Heart left ventricle (tissue), 16 donors: Measurements from ENCODE around the gene CLEC16A. TPM values are rescaled to one million over a fixed set of nuclear protein-coding genes. Genes with fewer than 3 reads are reported as not detected.

ENCODE experiments used
- ATAC-seq, 4 donors: fragments of 200-7000 bp; cut with Tn5 transposase; one replicate each; pipeline ENCODE4 v1.9.1; 2020 to 2022; ENCODE audit warnings: moderate library complexity in 4 of 4, mild to moderate bottlenecking in 3 of 4, moderate number of reproducible peaks in 1 of 4
- DNase-seq, 5 donors: peaks; one replicate each; pipeline ENCODE4 v3.0.0-alpha.2; 2020
- H3K27ac ChIP-seq, 12 donors: fragments of 200-600 bp; sonication (generic) in 4 of 12; one replicate each; pipeline versions ENCODE4 v1.5.0 to v1.8.0; 2016 to 2022; ENCODE audit warnings: mild to moderate bottlenecking in 2 of 12
- H3K27me3 ChIP-seq, 9 donors: fragments of 200-600 bp; sonication (generic) in 2 of 9; one replicate each; pipeline versions ENCODE4 v1.5.1 to v1.8.0; 2016 to 2022; ENCODE audit warnings: mild to moderate bottlenecking in 3 of 9
- H3K36me3 ChIP-seq, 9 donors: fragments of 200-600 bp; sonication (generic) in 2 of 9; one replicate each; pipeline versions ENCODE4 v1.5.0 to v1.8.0; 2018 to 2022; ENCODE audit warnings: mild to moderate bottlenecking in 2 of 9
- H3K4me1 ChIP-seq, 12 donors: fragments of 200-600 bp; sonication (generic) in 4 of 12; one replicate each; pipeline versions ENCODE4 v1.5.0 to v1.8.0; 2016 to 2022; ENCODE audit warnings: mild to moderate bottlenecking in 3 of 12
- H3K4me3 ChIP-seq, 12 donors: fragments of 200-600 bp; sonication (generic) in 4 of 12; one replicate each; pipeline versions ENCODE4 v1.5.0 to v1.8.0; 2017 to 2022; ENCODE audit warnings: mild to moderate bottlenecking in 9 of 12, moderate library complexity in 4 of 12
- H3K9me3 ChIP-seq, 12 donors: fragments of 200-600 bp; sonication (generic) in 4 of 12; one replicate each; pipeline versions ENCODE4 v1.5.0 to v1.8.0; 2016 to 2022; ENCODE audit warnings: mild to moderate bottlenecking in 1 of 12
- CTCF ChIP-seq, 12 donors: fragments of 200-600 bp; sonication (generic) in 4 of 12; IDR thresholded peaks; one replicate each; pipeline versions ENCODE4 v1.5.0 to v1.8.0; 2018 to 2022; ENCODE audit warnings: antibody characterized with exemption in 12 of 12, mild to moderate bottlenecking in 5 of 12
- POLR2A ChIP-seq, 2 donors: fragments of 450-650 bp; IDR thresholded peaks; one replicate each; pipeline ENCODE4 v1.6.1; 2017; ENCODE audit warnings: antibody characterized with exemption in 2 of 2, mild to moderate bottlenecking in 2 of 2, moderate library complexity in 2 of 2
- WGBS, 4 donors: extraction: QIAGEN DNeasy Blood & Tissue Kit in 2 of 4; methylation state at CpG; one replicate each; pipeline versions ENCODE4 v1.1.5 to v1.1.7; 2013 to 2018; 5-methylcytosine and 5-hydroxymethylcytosine counted together
- intact Hi-C, 10 donors: fragments of 100-400 bp; cut with DNase I; formaldehyde crosslinking; loops; one replicate each; pipeline versions ENCODE4 v1.11.1 to v1.14.2; 2022
- polyA plus RNA-seq, 2 donors: library from polyadenylated mRNA; stranded (reverse); fragments of 200-250 nt; gene quantifications; one replicate each; pipeline ENCODE4 v1.2.3, GENCODE V29; 2013
- total RNA-seq, 9 donors: library from RNA; depleted of rRNA in 2 of 9; stranded (reverse); fragments of >200 nt in 2 of 9; fragmentation: NEBNext Ultra II Directional in 3 of 9; extraction: Animal tissue kit (Norgen Biotek cat#: 25700) in 3 of 9; gene quantifications; one replicate each; pipeline versions ENCODE4 v1.1.0 to v1.2.4, GENCODE V29; 2016 to 2023
- donor health status: ischemic (EF 13 %, LVEDD 7.1; RV severe dilation, severe dysfunction).
- donor health status: healthy with polysubstance abuse.
- donor health status: DM: no; HTN: yes; CAD: no.
- donor health status: DM: no; HTN: no; CAD: no.
- donor health status: ischemic (EF 25% LVEDD 6.9; RV normal size, moderate dysfunction).
- donor health status: ischemic (EF 25% LVEDD 5.7; RV mildly dilated, moderate dysfunction).
- donor health status: healthy.
- donor health status: DM: yes; HTN: yes; CAD: no.
- donor health status: ischemic (EF 35%, LVEDD 5.7; RV mildly dilated, moderate dysfunction).
- donor health status: nonischemic (EF 11% LVEDD 7.7; RV severe dilation, severe dysfunction).
- donor health status: DM: yes; HTN: yes; CAD: no.
- donor health status: PGD.
- donor health status: ischemic (EF 29% LVEDD 5.4; RV normal size, mild dysfunction).
- donor health status: nonischemic (EF 23%, LVEDD 6.1; RV moderate dilation, normal function).

Gene CLEC16A
- total and polyA plus RNA-seq, 11 donors: 13.8 to 41.1 (median 23.7) TPM

DNA sequence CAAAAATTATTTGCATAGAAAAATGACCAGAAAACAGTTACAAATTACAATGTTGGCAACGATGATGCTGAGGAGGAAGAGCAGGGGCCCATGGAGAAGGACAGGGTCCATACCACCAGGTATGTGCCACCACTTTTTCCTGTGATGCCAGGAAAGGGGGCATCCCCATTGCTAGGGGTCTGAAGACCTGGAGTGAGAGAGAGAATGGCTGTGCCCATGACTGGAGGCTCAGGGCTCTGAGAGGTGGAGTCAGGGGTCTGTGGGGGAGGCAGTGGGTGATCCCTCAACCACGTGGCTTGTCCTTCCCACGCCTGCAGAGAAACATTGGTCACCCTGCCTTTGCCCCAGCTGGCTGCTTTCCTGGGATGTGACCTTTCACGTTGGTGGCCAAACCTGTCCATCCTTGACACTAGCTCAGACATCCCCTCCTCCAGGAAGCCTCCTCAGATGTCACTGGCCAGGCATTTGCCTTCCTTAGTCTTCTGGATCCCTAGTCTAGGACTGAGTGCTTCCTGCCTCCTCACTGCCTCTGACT is 260.2 kb downstream of the CLEC16A start:
- no peak for ATAC-seq
- H3K4me1 ChIP-seq: peaks cover 0 to 56% (median 0%) of the 10 kb centered on the region in 12 donors
- intact Hi-C loops: no loop called here
- H3K9me3 ChIP-seq: peaks cover 0 to 8% (median 0%) of the 10 kb centered on the region in 12 donors
- H3K27me3 ChIP-seq: no peaks in the 10 kb centered on the region
- H3K36me3 ChIP-seq: no peaks in the 10 kb centered on the region
- WGBS, 4 donors: 54 to 73% (median 70%) methylated on average over 3 to 4 of the region's 4 CpGs
- H3K4me3 ChIP-seq: no peak overlapping the region
- no peak for TF ChIP-seq CTCF (IDR thresholded peaks at IDR 0.05)
- TF ChIP-seq POLR2A (IDR thresholded peaks at IDR 0.05): no peak
- H3K27ac ChIP-seq: no peak overlapping the region
- DNase-seq: no peak

DNA sequence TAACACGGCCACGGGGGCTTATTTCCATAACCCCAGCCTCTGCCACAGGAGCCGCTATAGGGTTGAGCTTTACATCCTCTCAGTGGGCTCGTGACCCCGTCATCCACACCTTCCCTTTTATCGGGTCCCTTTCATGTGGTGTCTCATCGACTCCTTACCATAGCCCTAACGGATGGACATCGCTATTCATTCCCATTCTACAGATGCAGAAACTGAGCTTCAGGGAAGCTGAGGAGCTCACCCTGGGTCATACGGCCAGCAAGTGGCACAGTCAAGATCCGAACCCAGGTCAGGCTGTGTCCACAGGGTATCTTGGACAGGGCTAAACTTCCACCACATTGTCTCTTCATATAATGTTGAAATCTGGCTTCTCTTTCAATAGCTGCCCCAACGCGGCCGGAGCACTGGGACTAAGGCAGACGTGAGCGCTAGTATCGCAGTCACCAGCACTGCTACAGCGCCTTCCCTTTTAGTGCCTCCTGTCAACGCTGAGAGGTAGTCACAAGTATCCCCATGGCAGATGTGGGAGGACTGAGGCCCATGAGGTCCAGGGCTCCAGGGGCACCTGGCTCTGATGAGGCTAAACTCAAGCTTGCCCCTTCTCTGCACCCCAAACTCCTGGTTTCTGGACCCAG is 260.8 kb downstream of the CLEC16A start:
- Histone ChIP-seq H3K4me1 (peaks cover 0 to 59% (median 0%) of the 10 kb centered on the region in 12 donors), H3K27ac (peak overlapping the region in 1 of 12 donors; percentile 62), H3K27me3 (no peaks in the 10 kb centered on the region), H3K36me3 (no peaks in the 10 kb centered on the region), H3K9me3 (peaks cover 0 to 8% (median 0%) of the 10 kb centered on the region in 12 donors), H3K4me3 (no peak overlapping the region)
- DNase-seq: no peak
- no peak for ATAC-seq
- intact Hi-C loops: no loop called here
- no peak for TF ChIP-seq POLR2A (IDR thresholded peaks at IDR 0.05)
- 77 to 83% (median 82%) methylated on average over 19 of the region's 19 CpGs for WGBS, 4 donors

DNA sequence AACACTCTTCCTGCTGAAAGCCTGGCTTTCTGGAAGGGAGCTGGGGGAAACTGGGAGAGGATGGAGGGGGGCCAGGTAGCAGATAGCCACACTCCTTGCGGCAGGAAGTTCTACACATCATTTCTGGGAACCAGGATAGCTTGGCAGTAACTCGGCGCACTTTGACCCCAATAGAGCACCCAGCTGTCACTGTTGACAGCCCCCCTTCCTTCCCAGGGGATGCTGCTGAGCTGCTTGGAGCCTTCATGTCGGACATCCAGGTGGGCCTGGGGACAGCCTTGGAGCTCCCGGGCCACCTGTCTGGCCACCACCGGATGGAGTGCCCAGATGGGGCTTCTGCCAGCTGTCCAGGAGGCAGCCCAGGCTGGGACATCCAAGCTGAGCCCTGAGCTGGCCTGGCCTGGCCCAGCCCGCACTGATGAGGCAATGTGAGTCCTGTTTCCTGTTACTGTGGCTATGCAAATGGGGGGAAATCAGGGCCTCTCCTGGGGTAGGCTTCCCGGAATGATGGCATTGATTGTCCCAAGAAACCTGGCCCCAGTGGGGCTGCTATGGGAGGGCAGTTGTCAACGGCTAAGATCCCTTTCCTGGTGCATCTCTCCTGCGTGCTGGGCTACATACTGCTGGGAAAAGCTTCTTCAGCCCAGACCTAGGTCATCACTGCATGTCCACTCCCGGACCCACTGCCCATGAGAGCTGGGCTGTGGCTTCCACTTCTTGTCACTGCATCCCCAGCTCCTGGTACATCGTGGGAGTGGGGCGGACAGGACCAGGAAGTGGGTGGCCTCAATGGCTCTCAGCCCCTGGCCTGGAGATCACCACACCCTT is 261.6 kb downstream of the CLEC16A start:
- WGBS, 4 donors: 47 to 58% (median 50%) methylated on average over 8 to 13 of the region's 13 CpGs
- Histone ChIP-seq H3K27ac (peak overlapping the region in 1 of 12 donors; percentile 62), H3K4me1 (peaks cover 0 to 56% (median 0%) of the 10 kb centered on the region in 12 donors), H3K36me3 (no peaks in the 10 kb centered on the region), H3K4me3 (no peak overlapping the region), H3K9me3 (peaks cover 0 to 8% (median 0%) of the 10 kb centered on the region in 12 donors), H3K27me3 (peaks cover 0 to 4% (median 0%) of the 10 kb centered on the region in 9 donors)
- ATAC-seq: peak in 3 of 4 donors; percentile 46 to 61 (median 52)
- intact Hi-C loops: no loop called here
- TF ChIP-seq POLR2A (IDR thresholded peaks at IDR 0.05): no peak
- no peak for TF ChIP-seq CTCF (IDR thresholded peaks at IDR 0.05)
- DNase-seq: no peak

DNA sequence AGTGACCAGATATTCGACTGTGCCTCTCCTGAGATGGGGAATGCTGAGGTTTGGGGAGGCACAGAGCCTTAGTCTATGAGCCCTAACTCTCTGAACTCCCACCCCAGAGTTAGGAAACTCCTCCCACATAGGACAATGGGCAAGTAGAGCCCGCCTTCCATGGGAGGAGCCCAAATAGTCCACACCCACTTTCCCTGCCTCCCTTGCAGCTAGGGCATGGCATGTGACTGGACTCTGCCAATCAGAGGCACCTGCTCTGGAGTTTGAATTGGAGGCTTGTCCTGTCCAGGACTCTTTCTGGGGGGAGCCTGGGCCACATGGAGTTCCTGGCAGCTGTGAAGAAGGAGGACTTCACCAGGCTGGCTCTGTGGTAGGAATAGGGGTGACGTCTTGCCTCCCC is 263.3 kb downstream of the CLEC16A start:
- Histone ChIP-seq H3K36me3 (no peaks in the 10 kb centered on the region), H3K27me3 (peaks cover 0 to 5% (median 0%) of the 10 kb centered on the region in 9 donors), H3K9me3 (peaks cover 0 to 8% (median 0%) of the 10 kb centered on the region in 12 donors), H3K4me3 (no peak overlapping the region), H3K4me1 (peaks cover 0 to 39% (median 0%) of the 10 kb centered on the region in 12 donors), H3K27ac (no peak overlapping the region)
- intact Hi-C loops: no loop called here
- 89 to 94% (median 91%) methylated on average over 3 of the region's 3 CpGs for WGBS, 4 donors
- TF ChIP-seq CTCF (IDR thresholded peaks at IDR 0.05) (no peak), POLR2A (IDR thresholded peaks at IDR 0.05) (no peak)
- ATAC-seq (no peak), DNase-seq (no peak)
